Stimulated activated CD4-positive, alpha-beta T cell treated with anti-CD3 and anti-CD28 coated beads, Interleukin-15, amount 100 ng/mL, for 1 hour (primary cell): Measurements from ENCODE around the gene DOCK6.

Source experiments
- DNase-seq, 2 donors: peaks; one replicate each; pipeline ENCODE4 v3.0.0-alpha.2; 2020; ENCODE audit warnings: low read depth in 1 of 2, low spot score in 1 of 2

The DOCK6 gene, protein sequence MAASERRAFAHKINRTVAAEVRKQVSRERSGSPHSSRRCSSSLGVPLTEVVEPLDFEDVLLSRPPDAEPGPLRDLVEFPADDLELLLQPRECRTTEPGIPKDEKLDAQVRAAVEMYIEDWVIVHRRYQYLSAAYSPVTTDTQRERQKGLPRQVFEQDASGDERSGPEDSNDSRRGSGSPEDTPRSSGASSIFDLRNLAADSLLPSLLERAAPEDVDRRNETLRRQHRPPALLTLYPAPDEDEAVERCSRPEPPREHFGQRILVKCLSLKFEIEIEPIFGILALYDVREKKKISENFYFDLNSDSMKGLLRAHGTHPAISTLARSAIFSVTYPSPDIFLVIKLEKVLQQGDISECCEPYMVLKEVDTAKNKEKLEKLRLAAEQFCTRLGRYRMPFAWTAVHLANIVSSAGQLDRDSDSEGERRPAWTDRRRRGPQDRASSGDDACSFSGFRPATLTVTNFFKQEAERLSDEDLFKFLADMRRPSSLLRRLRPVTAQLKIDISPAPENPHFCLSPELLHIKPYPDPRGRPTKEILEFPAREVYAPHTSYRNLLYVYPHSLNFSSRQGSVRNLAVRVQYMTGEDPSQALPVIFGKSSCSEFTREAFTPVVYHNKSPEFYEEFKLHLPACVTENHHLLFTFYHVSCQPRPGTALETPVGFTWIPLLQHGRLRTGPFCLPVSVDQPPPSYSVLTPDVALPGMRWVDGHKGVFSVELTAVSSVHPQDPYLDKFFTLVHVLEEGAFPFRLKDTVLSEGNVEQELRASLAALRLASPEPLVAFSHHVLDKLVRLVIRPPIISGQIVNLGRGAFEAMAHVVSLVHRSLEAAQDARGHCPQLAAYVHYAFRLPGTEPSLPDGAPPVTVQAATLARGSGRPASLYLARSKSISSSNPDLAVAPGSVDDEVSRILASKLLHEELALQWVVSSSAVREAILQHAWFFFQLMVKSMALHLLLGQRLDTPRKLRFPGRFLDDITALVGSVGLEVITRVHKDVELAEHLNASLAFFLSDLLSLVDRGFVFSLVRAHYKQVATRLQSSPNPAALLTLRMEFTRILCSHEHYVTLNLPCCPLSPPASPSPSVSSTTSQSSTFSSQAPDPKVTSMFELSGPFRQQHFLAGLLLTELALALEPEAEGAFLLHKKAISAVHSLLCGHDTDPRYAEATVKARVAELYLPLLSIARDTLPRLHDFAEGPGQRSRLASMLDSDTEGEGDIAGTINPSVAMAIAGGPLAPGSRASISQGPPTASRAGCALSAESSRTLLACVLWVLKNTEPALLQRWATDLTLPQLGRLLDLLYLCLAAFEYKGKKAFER (N-terminal part only)

DNA sequence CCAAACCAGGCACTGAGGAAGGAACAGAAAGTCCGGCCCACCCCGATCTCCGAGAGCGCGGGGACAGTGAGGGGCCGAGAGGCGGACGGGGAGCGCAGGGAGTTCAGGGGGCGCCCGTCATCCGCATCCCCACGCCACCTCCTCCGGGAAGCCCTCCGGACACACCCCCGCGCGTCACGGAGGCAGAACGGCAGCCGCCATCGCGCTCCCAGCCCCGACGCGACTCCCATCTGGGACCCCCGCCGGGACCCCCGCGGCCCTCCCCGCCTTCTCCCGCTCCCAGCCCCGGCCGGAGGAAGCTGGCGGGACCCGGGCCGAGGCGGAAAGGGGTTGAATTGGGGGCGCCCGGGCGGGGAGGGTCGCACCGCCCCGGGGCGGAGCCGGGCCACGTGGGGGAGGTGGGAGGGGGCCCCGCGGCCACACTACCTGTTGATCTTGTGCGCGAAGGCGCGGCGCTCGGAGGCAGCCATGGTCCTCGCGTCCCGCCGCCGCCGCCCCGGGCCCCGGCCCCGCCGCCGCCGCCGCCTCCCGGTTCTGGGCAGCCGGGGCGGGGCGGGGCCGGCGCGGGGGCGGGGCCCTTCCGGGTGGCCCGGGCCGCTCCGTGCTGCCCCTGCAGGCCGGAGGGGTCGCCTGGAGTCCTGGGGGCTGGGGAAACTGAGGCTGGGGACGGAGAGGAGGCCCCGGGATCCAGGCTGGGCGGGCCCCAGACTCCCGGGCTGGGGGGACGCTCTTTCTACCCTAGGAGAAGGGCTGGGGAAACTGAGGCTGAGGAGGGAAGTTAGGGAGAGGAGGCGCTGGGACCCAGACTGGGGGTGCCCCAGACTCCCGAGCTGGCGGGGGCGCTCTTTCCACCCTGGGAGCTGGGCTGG is at the start of gene DOCK6:
Gene DOCK6, minus strand, starts transcription at position 554 of the 869 bp plus-strand sequence. Its CDS starts 84 bp downstream, at position 470.
- DNase-seq: peak in 1 of 2 donors; percentile 19

DNA sequence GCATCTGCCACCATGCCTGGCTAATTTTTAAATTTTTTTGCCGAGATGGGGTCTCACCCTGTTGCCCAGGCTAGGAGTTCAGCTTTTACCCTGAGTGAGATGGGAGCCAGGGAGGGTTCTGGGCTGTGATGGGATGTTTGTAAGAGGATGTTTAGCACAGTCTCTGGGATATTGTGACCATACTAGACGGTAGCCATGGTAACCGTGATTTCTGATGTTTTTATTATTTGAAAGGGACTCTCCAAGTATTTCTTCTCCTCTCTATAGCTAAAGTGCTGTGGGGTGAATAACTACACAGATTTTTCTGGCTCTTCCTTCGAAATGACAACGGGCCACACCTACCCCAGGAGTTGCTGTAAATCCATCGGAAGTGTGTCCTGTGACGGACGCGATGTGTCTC is 44.0 kb upstream of the DOCK6 start:
- DNase-seq: no peak

DNA sequence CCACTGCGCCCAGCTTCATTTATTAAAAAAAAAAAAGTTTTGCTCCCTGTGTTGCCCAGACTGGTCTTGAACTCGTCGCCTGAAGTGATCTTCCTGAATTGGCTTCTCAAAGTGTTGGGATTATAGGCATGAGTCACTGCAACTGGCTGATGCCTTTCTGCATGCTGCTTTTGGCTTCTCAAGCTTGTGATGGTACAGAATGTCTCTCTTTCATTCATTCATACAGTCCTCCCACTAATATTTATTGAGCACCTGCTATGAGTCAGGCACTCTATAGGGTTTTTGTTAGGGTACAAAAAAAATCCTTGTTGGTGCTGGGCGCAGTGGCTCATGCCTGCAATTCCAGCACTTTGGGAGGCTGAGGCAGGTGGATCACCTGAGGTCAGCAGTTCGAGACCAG is 42.6 kb upstream of the DOCK6 start:
- no peak for DNase-seq

DNA sequence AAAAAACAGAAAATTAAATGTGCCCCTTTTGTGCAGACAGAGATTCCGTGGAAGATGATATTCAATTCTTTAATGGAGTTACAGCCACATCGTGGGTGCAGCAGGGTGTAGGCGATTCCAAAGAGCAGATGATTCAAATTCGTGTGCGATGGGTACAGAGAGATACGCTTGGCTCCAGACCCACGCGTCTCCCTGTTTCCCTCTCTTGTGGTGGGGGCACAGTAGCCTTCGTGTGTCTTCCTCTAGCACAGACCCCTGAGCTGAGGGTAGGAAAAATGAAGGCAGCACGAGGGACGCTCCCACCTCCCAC is 38.4 kb upstream of the DOCK6 start:
- DNase-seq: no peak

DNA sequence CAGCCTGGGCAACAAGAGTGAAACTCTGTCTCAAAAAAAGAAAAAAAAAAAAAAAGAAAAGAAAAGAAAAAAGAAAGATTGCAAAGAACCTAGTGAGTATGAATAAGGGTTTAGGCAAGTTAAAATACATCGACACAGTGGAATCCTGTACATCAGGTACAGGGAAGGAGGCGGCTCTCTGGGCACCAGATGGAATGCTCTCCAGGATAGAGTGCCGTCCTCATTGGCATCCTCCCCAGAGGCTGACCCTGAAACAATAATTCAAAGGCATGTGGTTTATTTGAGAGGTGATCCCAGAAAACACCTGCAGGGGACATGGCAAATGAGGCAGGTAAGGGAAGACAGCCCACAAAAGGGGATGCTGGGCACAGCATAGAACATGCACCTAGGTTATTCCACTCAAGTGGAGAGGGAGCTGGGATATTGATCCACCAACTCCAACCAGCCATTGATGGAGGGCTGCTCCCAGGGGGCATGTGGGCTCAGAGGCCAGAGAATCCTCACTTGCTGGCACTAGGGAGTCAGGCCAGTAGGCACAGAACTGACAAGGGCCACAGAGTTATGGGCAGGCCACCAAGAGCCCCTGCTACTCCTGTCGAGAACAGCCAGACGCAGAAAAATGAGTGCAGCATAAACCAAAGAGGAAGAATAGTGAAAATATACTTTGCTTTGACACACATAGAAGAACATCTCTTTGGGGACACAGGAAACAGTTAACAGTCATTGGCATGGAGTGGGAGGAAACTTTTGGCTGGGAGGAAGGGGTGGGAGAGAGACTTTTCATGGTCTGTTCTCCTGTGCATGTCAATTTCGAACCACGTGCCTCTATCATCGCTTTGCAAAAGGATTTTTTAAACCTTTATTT is 37.9 kb upstream of the DOCK6 start:
- DNase-seq: no peak

DNA sequence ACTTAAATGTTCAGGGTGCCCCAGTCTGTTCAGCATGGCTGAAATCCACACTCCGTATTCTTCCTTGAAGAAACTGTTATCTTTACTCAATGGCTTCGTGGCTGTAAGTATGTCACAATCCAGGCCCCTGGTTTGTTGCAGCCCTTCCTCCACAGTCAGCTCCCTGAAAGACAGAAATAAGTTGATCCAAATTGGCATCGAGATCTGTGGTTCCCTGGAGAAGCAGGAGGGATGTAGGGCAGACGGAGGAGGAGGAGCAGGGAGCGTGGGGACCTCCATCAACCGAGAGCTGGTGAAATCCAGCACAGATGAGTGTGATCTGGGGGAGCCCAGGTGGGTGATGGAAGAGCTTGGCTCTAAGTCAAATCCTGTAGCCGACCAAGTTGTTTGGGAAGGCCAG is 33.9 kb upstream of the DOCK6 start:
- no peak for DNase-seq

DNA sequence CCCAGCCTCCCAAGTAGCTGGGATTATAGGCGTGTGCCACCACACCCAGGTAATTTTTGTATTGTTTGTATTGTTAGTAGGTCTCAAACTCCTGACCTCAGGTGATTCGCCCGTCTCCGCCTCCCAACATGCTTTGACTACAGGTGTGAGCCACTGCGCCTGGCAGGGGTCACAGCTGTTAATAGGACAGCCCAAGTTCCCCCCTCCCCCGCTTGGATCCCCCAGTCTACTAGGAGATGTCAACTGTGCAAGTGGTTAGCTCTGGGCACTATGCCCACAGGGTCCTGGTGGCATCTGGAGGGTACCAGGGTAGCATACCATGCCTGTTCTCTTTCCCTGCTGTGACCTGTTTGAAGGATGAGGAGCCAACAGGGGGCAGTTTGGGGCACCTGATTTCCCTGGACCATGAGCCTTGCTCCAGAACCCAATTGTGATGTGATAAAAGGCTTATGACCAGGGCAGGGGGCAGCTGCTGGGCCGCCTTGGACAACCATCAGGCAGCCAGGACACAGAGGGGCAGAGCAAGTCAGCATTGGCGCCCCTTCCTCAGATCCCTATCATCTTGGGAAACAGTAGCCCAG is 33.4 kb upstream of the DOCK6 start, which contains the start of gene TSPAN16:
Gene TSPAN16, plus strand, starts transcription at position 496 of the 581 bp plus-strand sequence. CDS start 138 bp downstream, outside the sequence.
- DNase-seq: no peak

DNA sequence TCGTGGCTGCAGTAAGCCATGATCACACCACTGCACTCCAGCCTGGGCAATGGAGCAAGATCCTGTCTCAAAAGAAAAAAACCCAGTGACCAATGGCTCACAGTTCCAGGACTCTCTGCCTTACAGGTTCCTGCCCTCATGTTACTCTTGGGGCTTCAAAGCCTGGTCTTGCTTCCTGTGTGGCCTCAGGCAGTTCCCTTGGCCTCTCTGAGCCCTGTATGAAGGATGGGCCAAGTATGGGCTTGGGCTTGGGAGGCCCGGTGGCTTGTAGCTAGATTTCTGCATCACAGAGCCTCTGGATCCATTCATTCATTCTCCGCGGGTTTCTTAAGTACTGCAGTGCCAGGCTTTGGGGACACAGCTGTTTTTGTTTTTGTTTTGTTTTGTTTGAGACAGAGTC is 32.9 kb upstream of the DOCK6 start:
- no peak for DNase-seq

DNA sequence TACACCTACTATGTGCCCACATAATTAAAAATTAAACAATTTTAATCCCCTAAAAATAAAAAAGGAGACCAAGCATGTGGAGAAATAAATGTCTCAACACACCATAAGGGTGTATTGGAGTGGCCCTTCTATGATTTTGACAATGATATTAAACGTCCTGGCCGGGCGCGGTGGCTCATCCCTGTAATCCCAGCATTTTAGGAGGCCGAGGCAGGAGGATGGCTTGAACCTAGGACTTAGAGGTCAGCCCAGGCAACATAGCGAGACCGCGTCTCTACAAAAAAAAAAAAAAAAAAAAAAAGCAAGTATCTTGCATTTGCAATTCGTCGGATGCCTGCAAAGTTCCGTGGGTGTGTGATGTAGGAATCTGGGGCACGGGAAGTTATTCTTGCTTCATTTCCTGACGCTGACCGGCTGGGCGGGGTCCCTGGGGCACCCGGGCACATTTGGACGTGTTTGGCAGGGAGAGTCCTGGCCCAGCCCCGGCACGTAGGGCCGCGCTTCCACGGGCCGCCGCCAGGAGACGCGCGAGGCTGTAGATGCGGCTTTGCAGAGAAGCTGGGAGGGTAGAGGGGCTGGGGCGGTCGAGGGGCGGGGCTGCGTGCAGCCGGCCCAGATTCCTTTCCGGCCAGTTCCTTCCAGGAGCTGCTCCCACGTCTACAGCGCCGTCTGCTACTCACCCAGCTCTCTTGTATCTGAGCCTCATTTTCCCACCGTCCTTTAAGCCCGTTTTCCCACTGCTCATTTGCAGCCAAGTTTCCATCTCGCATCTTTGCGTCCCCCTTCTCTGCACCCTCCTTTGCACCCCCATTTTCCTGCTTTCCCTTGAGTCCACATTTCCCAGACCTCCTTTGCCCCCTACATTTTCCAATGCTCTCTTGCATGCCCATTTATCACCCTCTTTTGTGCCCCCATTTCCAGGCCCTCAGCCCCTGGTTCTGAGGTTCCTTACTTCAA is 31.4 kb upstream of the DOCK6 start:
- peak; percentile 61 to 82 for DNase-seq

DNA sequence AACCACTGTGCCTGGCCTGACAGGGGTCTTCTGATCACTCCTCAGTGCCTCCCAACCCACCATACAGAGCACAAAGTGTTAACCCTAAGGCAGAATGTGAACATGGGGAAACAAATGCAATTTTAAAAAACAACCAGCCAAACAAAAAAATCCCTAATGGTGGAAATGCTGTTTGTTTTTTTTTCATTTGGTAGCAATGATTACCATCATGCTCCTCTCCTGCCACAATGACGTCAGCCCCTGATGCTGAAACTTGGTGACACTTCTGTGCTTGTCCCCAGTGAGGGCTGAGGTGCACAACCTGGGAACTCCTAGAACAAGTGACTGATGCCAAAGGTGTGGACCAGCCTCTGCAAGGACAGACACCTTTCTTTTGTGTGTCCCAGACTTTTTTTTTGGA is 29.7 kb upstream of the DOCK6 start:
- no peak for DNase-seq

DNA sequence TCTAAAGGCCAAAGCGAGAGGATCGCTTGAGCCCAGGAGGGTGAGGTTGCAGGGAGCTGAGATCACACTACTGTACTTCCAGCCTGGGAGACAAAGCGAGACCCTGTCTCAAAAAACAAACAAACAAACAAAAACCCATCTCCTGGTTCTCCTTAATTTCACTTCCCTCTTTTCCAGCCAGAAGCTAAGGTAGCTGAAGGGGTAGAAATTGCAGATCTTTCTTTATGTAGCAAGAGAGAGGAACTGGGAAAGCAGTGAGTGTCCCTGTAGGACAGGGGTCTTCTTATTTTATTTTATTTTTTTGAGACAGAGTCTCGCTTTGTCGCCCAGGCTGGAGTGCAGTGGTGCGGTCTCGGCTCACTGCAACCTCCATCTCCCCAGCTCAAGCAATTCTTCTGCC is 29.1 kb upstream of the DOCK6 start:
- no peak for DNase-seq

DNA sequence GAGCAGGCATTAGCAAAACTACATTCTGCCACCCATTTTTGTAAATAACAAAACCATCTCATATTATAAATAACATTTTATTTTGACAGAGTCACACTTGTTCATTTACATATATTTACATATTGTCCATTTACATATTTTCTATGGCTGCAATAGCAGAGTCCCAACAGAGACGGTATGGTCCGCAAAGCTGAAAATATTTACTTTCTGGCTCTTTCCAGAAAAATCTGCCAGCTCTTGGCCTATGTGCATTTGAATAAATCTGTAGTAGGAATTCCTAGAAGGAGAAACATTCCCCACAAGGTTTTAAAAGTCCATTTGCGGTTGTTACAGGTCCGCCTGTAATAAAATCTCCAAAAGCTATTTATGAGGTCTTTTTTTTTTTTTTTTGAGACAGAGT is 27.9 kb upstream of the DOCK6 start:
- DNase-seq: no peak

DNA sequence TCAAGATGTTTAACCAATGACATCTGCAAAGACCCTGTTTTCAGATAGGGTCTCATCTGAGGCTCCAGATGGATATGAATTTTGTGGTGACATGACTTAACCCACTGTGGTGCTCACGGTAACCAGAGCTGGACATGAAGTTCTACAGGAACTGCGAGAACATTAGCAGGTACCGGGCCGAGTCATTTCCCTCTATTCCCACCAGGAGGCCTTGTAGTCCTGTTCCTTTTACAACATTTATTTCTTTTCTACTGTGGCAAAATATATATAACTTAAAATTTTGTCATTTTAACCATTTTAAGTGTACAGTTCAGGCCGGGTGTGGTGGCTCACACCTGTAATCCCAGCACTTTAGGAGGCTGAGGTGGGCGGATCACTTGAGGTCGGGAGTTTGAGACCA is 26.0 kb upstream of the DOCK6 start:
- DNase-seq: no peak

DNA sequence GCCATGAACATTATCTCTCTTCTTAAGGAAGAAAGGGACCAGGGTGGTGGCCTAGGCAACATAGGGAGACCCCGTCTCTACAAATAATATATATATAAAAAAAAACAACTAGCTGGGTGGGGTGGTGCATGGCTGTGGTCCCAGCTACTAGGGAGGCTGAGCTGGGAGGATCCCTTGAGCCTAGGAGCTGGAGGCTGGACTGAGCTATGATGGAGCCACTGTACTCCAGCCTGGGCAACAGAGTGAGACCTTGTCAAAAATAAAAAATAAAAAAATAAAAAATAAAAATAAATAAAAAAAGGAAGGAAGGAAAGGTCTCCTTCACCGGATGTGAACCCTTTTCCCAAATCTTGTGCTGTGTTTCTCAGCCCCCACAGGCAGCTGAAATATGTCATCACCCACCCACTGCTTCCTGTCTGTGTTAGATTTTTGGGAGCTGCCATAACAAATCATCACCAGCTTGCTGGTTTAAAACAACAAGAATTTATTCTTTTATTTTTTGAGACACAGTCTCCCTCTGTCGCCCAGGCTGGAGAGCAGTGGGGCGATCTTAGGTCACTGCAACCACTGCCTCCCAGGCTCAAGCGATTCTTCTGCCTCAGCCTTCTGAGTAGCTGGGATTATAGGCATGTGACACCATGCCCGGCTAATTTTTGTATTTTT is 24.1 kb upstream of the DOCK6 start:
- no peak for DNase-seq

DNA sequence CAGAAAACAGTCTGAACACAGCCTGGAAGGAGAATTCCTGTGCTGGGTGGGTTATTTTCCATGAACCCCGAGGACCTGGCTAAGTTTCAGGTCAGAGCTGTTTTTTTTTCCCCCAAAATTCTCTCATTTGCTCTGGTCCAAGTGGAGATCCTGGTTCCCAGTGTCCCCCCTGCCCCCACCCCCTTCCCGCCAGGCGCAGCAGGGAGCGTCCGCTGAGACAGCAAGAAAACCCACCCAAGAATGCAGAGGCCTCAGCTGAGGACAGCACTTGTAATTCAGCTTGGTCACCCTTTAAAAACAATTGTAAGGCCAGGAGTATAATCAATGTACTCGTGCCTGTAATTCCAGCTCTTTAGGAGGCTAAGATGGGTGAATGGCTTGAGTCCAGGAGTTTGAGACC is 22.2 kb upstream of the DOCK6 start:
- no peak for DNase-seq

DNA sequence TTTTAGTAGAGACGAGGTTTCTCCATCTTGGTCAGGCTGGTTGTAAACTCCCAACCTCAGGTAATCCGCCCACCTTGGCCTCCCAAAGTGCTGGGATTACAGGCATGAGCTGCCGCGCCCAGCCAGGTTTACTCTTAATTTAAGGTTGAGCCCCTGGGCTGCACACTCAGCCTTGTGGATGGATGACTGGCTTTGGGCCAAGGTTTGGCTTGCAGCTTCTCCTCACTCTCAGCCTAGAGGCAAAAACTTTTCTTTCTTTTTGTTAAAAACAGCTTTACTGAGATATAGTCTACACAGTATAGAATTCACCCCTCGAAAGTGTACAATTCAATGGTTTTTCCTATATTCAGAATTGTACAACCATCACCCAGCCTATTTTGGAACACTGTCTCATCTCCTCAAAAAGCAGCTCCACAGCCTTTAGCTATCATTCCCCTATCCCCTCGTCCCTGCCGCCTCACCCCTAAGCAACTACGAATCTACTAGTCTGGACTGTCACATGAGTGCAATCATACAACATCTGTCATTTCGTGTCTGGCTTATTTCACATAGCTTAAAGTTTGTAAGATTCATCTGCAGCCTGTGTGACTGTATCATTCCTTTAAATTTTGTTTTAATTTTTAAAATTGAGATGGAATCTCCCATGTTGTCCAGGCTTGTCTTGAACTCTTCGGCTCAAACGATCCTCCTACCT is 19.2 kb upstream of the DOCK6 start:
- no peak for DNase-seq
